Astrocyte (in vitro differentiated cells and primary cell): ENCODE results near the gene PTBP2.

Experiments
- CTCF ChIP-seq: IDR thresholded peaks from 2 replicates; pipeline ENCODE4 v1.5.1; 2011; ENCODE audit warnings: low read depth, mild to moderate bottlenecking, inconsistent platforms, low read length, moderate library complexity; ENCODE audit not compliant: insufficient read depth
- EZH2 ChIP-seq: IDR thresholded peaks from 2 replicates; pipeline ENCODE4 v1.6.1; 2012; ENCODE audit warnings: mild to moderate bottlenecking, low read length, inconsistent platforms; ENCODE audit not compliant: insufficient read depth

DNA sequence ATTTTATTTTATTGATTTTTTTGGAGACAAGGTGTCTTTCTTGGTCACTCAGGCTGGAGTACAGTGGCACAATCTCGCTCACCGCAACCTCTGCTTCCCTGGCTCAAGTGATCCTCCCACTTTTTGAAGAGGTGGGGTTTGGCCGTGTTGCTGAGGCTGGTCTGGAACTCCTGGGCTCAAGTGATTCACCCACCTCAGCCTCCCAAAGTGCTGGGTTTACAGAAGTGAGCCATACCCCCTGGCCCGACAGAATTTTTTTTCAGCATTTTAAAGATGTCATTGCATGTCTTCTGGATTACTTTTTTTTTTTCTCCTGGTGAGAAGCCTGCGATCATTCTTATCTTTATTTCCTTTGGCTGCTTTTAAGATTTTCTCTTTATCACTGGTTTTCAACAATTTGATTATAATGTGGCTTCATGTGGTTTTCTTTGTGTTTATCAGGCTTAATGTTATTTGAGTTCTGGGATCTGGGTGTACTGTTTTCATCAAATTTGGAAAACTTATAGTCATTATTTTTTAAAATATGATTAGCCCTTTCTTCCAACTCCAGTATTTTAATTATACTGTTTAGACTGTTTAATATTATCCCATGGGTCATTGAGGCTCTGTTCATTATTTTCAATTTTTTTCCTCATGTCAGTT lies 23.1 kb upstream of the PTBP2 start:
- no peak for TF ChIP-seq EZH2
- no peak for TF ChIP-seq CTCF
